Stromal cell of bone marrow (primary cell): ENCODE results near the gene PARD3.
"Not testable (repeated sequence)": the region's sequence is repeated elsewhere in the genome, so short reads cannot be mapped to it uniquely, and the experiment has no call there.

Source experiments
- DNase-seq: peaks from one replicate; pipeline ENCODE4 v3.0.0-alpha.2; 2012; ENCODE audit warnings: low read depth

Gene PARD3

DNA sequence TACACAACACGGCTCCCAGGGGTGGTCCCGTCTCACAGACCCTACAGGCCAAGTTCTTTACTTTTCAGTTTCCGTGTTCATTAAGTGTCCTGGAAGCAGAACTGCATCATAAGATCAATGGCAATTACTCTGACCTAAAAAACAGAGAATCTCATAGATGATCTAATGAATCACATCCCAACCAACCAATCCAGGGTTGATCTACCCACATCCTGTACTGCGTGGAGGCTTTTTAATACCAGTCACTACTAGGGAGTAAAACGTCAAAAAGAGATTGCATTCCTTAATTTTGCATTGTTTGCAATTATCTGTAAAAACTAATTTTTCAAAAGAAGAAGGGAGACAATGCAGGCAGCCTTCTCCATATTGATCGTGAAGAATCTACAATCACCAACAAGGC, 72.6 kb downstream of the PARD3 start:
- DNase-seq: no peak

- not testable (repeated sequence) for DNase-seq
Measured at GRCh38 chr10:34741087-34741486, 74.0 kb downstream of the PARD3 start.

- no peak for DNase-seq
Measured at GRCh38 chr10:34740321-34740720, 74.8 kb downstream of the PARD3 start.

- DNase-seq: peak; percentile 48
Measured at GRCh38 chr10:34739915-34740314, 75.2 kb downstream of the PARD3 start.

- DNase-seq: no peak
Measured at GRCh38 chr10:34737772-34738169, 77.3 kb downstream of the PARD3 start.

DNA sequence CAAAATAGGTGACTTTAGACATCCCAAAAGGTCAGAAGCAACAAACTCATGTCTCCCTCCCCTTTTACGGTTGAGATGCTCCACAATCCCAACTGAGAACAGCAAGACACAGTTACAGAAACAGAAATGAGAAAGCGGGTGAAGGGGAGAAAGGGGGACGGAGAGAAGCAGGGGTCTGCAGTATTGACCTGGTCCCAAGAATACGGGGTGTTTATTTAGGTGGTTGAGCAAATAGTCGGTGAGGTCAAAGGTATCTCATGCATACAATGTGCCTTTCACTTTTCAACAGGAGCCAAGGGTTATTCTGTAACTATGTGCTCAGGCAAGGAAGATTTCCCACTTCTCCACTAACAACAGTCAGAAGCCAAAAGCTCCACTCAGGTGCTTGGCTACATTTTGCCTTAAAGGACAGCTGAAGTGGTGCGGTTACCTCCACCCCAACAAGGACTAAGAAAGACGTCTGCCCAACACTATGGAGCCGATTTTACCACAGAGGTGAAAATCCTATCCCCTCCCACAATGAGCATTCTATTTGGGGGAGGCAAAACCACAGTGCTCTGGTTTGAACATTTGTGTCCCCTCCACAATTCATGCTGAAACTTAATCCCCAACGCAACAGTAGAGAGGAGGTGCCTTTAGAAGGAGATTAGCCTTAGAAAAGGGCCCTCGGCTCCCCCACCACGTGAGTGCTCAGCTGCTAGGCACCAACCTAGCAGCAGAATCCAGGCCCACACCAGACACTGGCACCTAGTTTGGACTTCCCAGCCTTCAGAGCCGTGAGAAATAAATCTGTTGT, 77.9 kb downstream of the PARD3 start:
- DNase-seq: no peak

- DNase-seq: no peak
Measured at GRCh38 chr10:34734918-34735317, 80.2 kb downstream of the PARD3 start.

DNA sequence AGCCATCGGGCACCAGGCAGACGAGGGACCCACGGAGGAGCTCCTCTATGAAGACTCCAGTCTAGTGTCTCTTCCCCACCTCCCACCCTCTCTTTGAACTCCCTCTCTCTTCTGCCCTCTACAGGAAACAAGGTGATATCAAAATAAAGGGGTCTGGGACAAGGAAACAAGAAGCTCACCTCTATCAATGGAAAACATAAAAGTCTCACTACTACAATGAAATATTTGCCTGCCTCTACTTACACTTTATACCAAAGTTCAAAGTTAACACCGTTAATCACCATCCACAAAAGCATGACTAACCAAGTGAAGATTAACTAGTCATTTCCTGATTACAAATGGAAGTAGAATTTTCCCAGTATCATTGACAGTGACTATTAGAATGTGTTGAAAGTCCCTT, 82.2 kb downstream of the PARD3 start:
- DNase-seq: no peak

DNA sequence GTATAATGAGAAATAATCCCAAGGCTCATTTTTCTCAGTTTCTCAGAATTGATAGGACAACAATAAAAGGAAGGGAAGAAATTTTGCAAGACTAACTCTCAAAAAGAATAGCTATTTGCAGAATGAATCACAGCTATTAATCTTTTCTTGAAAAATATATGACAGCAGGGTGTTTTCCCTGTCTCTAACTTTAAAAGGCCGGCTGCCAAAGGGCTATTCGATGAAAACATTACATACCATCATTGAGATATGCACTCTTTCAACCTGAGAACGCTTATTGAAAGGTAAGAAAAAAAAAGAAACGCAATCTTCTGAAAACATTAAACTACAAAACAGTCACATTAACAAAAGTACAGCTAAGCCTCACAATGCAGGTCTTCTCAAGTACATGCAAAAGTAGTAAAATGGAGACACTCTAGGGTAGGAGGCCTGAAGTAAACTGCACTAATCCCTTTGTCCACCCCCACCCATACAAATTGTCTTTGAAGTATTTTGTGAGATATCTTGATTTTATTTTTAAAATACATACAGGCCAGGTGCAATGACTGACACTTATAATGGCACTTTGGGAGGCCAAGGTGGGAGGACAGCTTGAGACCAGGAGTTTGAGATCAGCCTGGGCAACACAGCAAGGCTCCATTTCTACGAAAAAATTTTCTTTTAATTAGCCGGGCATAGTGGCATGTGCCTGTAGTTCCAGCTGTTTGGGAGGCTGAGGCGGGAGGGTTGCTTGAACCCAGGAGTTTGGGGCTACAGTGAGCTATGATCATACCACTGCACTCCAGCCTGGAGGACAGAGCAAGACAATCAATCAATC, 83.0 kb downstream of the PARD3 start:
- no peak for DNase-seq

- no peak for DNase-seq
Measured at GRCh38 chr10:34731213-34731612, 83.9 kb downstream of the PARD3 start.

- no peak for DNase-seq
Measured at GRCh38 chr10:34730726-34731125, 84.4 kb downstream of the PARD3 start.

DNA sequence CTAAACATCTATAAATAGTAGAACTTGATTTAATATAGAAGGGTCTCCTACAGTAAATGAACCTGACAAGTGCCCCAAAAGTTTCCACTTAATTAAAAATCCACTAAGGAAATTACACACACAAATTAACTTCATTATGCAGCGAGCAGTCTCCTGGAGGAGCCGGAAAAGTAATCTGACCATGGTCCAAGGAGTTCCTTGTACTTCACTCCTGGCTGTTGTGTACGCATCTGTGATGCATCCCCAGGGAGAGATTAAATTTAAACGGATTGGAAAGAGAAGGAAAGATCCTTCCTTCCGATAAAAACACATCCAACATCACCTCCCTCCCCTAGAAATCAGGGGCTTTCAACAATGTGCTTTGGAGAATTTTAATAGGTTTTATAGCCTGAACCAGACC, 85.5 kb downstream of the PARD3 start:
- no peak for DNase-seq

GRCh38 chr10:34728361-34728760, 86.7 kb downstream of the PARD3 start:
- no peak for DNase-seq

DNA sequence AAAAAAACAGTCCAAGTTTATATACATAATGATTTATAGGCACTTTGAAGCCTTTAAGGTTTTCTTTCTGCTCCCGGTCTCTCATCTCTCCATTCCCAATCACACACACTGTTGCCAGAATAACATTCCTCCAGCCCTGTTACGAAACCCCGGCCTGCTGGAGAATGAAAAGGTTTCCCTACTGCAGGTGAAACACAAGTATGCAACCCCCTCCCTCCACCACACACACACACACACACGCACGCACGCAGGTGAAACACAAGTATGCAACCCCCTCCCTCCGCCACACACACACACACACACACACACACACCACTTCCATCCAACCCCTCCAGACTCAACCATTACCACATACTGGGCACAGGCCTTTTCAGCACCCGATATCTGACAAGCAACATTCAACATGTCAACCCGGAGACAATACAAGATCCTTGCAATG, 87.5 kb downstream of the PARD3 start:
- no peak for DNase-seq

GRCh38 chr10:34726862-34727261, 88.2 kb downstream of the PARD3 start:
- DNase-seq: no peak

DNA sequence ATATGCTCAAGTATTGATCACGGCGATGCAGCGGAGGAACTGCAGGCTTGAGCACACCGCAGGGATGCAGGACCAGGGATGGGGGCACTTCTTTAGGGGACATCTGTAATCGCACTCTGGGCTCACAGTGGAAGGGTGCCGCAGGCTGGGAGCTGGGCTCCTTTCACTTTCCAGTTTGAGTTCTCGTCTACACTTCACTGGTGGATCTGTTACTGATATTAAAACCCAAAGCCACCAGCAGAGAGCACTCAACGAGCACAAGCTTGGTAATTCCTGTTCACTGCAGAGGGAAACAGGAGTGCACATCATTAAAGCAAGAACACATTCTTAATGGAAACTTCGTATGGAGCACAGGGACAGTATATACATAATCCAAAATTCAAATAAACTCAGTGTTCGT, 91.3 kb downstream of the PARD3 start:
- DNase-seq: peak; percentile 78

DNA sequence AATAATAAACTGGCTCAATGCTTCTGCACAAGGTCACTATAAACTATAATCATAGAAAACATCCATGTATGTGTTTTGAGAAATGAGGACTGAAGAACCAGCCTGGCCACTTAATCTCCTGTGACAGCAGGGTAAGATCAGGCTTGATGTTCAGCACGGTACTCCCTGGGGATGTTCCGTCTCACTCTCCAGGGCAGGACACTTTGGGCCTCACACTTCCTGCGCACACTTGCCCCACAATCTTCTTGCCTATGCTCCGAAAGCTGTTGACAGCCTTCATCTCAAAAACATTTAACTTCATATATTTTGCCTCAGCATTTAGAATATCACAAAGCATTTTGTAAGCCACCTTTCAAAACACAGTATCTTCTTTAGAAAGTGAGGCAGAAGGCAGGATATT, 92.7 kb downstream of the PARD3 start:
- DNase-seq: no peak

DNA sequence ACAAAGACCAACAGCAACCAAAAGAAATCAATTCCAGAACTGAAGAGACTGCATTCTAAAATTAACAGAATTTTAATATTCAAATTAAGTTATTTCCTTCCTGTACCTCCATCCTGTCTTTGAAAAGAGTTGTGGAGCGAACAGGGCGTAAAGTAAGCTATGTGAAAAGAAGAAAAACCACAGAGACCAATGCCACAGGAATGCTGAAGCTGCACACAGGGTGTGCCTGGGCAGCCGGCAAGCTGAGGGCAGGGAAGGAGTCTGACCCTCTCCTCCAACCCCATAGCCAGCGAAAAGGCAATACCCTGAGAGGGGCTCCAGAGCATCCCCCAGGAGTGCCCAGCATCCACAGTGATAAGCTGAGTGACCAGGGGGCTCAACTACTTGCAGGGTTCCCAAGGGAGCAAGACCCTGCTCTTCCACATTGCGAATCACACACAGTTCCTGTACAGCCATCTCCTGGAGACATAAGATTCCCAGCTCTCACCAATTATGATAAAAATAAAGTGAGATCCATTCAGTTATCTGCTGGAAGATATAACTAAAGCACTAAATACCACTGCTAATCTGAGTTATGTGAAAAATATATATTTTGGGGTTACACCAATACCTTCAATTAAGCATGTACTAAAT, 93.8 kb downstream of the PARD3 start:
- no peak for DNase-seq

GRCh38 chr10:34719746-34720145, 95.3 kb downstream of the PARD3 start:
- DNase-seq: no peak

- no peak for DNase-seq
Measured at GRCh38 chr10:34719328-34719727, 95.8 kb downstream of the PARD3 start.

DNA sequence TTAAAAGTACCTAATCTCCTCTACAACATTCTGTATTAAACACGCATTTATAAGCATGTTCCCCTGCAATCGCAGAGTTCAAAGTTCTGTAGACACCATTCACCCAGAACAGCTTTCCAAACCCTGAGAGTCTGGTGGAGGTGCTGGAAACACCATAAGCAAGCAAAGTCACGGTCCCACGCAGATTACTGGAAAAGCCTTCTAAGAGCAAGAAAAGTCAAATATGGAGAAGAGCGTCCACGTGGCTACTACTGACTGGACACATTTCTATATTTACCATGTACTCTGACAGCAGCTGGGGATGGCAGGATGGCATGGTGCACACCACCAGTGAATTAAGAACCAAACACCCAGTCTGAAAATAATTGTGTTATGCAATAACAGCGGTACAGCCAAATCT, 97.7 kb downstream of the PARD3 start:
- DNase-seq: no peak

DNA sequence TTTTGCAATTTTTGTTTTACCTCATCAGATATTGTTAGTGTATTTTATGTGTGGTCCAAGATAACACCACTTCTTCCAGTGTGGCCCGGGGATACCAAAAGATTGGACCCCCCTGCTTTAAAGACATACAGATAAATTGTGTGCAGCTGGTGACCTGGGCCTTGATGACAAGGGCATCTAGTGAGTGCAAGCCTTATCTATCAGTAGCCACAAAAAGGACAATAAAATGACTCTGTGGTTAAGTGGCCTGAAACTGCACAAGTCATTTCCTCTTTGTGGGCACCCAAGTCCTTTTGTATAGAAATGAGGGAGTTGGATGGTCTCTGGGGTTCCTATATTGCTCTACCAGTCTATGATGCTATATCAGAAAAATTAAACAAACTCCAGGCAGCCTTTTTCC, 98.1 kb downstream of the PARD3 start:
- no peak for DNase-seq

- DNase-seq: no peak
Measured at GRCh38 chr10:34716234-34716633, 98.9 kb downstream of the PARD3 start.
